ENCODE results near the gene WNT11.

GRCh38 chr11:76148941-76149613 lies 57.2 kb downstream of the WNT11 start:
- TF ChIP-seq CTCF (IDR thresholded peaks at IDR 0.05) (no peak), POLR2AphosphoS5 (IDR thresholded peaks at IDR 0.05; ENCODE audit: insufficient read depth in 1 of 2, low read depth in 1 of 2) (no peak), POLR2A (IDR thresholded peaks at IDR 0.05) (no peak)
